ENCODE measurements around the gene CATSPERD. TPM values are rescaled to one million over a fixed set of nuclear protein-coding genes. Genes with fewer than 3 reads are reported as not detected.

The CATSPERD gene
- total and polyA plus RNA-seq, 9 of the 15 experiments (the other 6 are each of a cell fraction or from before 2014, with no cell fraction given), result not detected

GRCh38 chr19:5787409-5788182, 67.2 kb downstream of the CATSPERD start (continued):
- no peak for TF ChIP-seq SREBF1 (IDR thresholded peaks at IDR 0.05; ENCODE audit: borderline replicate concordance, low read depth, low read length)
- TF ChIP-seq MAX (CRISPR knock-in tag; IDR thresholded peaks at IDR 0.05), result 0 out of 2 replicates have a peak, but pooled peaks have one; percentile 29
- no peak for TF ChIP-seq ESRRA (IDR thresholded peaks at IDR 0.05; ENCODE audit: borderline replicate concordance, low read depth)
- TF ChIP-seq PYGO2 (tag; IDR thresholded peaks at IDR 0.05), result no peak
- TF ChIP-seq TRIM24 (IDR thresholded peaks at IDR 0.05), result no peak
- TF ChIP-seq CC2D1A (IDR thresholded peaks at IDR 0.05), result no peak
- TF ChIP-seq, protein P1, sequence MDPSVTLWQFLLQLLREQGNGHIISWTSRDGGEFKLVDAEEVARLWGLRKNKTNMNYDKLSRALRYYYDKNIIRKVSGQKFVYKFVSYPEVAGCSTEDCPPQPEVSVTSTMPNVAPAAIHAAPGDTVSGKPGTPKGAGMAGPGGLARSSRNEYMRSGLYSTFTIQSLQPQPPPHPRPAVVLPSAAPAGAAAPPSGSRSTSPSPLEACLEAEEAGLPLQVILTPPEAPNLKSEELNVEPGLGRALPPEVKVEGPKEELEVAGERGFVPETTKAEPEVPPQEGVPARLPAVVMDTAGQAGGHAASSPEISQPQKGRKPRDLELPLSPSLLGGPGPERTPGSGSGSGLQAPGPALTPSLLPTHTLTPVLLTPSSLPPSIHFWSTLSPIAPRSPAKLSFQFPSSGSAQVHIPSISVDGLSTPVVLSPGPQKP (CRISPR knock-in tag; IDR thresholded peaks at IDR 0.05), result no peak
- TF ChIP-seq ZBTB33 (CRISPR knock-in tag; IDR thresholded peaks at IDR 0.05), result 0 out of 2 replicates have a peak, but pooled peaks have one; percentile 34
- no peak for TF ChIP-seq ZNF507 (tag; conservative IDR thresholded peaks at IDR 0.05)
- no peak for TF ChIP-seq MLX (CRISPR knock-in tag; conservative IDR thresholded peaks at IDR 0.05)
- TF ChIP-seq ZNF75A (CRISPR knock-in tag; IDR thresholded peaks at IDR 0.05), result no peak
- TF ChIP-seq, protein P2, sequence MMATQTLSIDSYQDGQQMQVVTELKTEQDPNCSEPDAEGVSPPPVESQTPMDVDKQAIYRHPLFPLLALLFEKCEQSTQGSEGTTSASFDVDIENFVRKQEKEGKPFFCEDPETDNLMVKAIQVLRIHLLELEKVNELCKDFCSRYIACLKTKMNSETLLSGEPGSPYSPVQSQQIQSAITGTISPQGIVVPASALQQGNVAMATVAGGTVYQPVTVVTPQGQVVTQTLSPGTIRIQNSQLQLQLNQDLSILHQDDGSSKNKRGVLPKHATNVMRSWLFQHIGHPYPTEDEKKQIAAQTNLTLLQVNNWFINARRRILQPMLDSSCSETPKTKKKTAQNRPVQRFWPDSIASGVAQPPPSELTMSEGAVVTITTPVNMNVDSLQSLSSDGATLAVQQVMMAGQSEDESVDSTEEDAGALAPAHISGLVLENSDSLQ (IDR thresholded peaks at IDR 0.05), result no peak
- TF ChIP-seq NR2C2 (CRISPR knock-in tag; IDR thresholded peaks at IDR 0.05), result no peak
- TF ChIP-seq NR2C2 (tag; IDR thresholded peaks at IDR 0.05), result no peak
- TF ChIP-seq KLF1 (tag; IDR thresholded peaks at IDR 0.05), result no peak
- no peak for TF ChIP-seq FOXA1 (IDR thresholded peaks at IDR 0.05; ENCODE audit: borderline replicate concordance)
- no peak for TF ChIP-seq PHB2 (IDR thresholded peaks at IDR 0.05; ENCODE audit: low read depth)
- TF ChIP-seq RBFOX2 (IDR thresholded peaks at IDR 0.05; ENCODE audit: low read depth, low read length), result peak; percentile 81
- no peak for TF ChIP-seq RNF219 (CRISPR knock-in tag; IDR thresholded peaks at IDR 0.05)

Measured in K562 (cell line).